Central memory CD4-positive, alpha-beta T cell (primary cell): Measurements from ENCODE around the gene MXRA7.
"Not testable (repeated sequence)": the region's sequence is repeated elsewhere in the genome, so short reads cannot be mapped to it uniquely, and the experiment has no call there.

ENCODE experiments used
- DNase-seq: peaks from one replicate; pipeline ENCODE4 v3.0.0; 2022
- total RNA-seq, 3 experiments: gene quantifications; one replicate each; lab custom pipeline; 2026; lab: John Stamatoyannopoulos, UW

Gene MXRA7, protein sequence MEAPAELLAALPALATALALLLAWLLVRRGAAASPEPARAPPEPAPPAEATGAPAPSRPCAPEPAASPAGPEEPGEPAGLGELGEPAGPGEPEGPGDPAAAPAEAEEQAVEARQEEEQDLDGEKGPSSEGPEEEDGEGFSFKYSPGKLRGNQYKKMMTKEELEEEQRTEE
- total RNA-seq = 1.2 to 10.2 (median 1.4) reads per million in 3 experiments

DNA sequence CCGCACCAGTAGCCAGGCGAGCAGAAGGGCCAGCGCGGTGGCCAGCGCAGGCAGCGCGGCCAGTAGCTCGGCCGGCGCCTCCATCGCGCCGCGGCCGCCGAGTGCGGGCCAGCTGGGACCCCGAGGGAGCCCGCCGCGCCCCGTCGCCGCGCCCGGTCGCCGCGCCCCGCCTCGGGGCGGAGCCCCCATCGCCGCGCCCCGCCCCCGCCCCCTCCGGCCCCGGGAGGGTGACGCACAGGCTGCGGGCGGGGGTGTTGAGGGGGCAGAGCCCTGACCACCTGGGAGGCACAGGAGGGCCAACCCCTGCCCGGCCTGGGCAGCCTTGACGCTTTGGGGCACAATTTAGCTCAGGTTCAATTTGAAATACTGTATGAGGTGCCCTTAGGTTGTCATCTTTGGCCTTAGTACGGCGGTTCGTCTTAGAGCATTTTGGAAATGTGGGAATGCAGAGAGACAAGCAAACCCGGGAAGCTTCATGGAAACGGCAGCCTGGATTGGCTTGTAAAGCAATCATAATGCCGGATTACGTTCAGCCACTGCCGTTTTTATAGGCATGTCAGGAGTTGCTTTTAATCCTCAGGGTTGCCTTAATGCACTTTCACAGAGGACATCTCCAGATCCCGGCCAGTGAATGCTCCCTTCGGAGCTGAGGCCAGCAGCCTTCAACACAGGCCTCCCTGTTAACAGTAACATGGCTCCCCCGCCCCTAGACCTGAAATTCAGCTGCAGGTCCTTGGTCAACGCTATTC is at the start of gene MXRA7:
TSS of gene MXRA7 (minus strand) at position 103 of the 749 bp plus-strand sequence. CDS start at position 84, 19 bp downstream.
- DNase-seq = peak; percentile 34

DNA sequence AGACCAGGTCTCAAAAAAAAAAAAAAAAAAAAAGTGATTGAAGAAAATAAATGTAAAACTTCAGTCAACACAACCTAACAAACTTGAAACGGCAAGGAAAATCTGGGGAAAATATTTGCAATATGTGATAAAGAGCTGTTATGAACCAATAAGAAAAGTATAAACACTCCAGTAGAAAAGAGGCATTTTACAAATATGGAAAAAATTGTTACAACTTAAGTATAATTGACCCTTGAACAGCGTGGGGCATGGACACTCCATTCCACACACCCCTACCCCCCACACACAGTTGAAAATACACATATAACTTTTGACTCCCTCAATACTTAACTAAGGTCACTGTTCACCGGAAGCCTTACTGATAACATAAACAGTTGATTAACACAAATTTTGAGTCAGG is 47.8 kb upstream of the MXRA7 start:
- no peak for DNase-seq

DNA sequence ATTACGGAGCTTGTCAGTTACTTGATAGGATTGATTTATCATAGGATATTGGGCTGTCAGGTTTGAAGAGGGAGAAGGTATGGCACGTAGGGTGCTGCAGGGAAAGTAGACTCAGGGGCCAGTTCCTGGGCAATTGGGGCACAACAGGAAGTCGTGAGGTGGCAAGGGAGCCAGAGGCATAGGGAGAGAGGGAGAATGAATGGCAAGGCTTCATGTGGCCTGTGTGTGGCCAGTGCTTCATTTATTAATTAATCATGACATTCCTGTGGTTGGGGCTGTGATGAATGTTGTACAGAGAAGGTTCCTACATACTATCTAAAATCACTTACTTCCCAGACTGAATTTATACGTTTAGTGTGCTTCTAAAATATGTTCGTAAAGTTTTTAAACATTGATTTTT is 46.5 kb upstream of the MXRA7 start:
- DNase-seq = no peak

DNA sequence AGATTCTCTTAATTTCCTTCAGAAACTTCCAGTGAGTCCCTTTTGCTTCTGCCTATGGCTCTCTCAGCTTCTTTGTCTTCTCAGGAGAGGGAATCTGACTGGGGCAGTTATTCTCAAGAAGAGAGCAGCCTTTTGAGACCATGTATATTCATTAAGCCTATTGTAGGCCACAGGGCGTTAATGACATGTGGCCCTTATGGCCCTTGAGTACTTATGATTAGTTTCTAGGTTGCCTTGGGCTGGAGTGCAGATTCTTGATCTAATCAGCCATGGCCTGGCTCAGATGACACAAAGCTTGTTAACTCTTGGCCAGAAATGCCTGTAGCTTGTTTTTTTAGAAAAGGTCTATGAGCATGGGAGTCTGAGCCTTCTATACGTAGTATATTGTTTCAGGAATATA is 44.5 kb upstream of the MXRA7 start:
- no peak for DNase-seq

DNA sequence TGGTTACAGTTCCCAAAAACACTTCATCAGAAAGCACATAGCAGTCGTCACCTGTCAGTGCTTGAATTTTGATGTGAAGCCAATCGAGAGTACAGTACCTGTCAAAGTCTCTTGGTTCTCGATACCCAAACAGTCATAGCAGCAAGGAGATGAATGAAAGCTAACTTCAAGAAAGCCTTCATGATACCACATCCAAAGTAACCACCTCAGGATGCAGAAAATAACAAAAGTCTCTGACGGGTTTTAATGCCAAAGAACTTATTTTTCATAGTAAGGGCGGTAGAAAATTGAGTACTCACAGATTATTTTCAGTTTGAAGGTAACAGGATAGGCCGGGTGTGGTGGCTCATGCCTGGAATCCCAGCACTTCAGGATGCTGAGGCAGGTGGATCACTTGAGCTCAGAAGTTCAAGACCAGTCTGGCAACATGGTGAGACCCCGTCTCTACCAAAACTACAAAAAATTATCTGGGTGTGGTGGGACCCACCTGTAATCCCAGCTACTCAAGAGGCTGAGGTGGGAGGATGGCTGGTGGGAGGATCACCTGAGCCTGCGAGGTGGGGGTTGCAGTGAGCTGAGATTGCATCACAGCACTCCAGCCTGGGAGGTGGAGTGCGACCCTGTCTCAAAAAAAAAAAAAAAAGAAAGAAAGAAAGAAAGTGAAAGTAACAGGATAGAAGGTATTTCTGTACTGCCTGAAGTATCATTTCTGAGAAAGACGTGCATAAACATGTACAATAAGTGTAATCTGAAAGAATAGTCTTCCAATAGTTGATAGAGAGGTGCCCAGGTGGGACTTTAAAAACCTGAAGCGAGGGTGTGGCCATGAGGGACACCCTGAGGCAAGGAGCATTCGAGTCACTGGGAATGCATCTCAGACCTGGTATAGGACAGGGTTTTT is 42.5 kb upstream of the MXRA7 start:
- DNase-seq = peak; percentile 76

DNA sequence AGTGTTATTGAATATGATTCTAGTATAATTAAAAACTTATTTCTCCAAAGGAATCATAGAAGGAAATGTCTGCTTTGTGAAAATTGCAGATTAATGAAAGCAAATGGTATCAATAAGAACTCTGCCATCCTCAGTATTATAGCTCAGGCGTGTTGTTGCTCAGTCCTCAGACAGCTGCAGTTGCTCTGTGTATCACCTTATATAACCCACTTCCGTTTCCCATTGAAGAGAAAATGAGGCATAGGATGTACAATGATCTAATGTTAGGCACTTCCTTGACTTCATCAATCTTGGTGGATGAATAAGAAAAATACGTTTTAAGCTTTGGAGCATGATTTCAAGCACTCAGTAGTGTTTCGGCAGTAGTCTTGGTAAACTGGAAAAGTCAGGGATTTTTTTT is 41.2 kb upstream of the MXRA7 start:
- peak; percentile 61 for DNase-seq

DNA sequence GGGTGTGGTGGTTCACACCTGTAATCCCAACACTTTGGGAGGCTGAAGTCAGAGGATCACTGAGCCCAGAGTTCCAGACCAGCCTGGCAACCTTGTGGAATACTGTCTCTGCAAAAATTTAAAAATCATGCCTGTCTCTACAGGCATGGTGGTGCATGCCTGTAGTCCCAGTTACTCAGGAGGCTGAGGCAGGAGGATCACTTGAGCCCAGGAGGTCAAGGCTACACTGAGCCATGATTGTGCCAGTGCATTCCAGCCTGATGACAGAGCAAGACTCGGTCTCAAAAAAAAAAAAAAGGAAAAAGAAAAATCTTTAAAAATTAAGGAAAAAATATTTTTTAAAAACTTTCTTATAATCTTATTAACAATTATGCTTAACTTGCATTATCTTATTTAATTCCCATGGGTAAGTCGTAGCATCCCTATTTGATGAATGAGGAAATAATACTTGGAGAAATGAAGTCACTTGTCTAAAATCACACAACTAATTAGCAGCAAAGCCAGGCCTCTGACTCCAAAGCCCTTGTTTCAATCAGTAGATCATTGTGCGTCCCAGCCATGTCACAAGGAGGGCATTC is 40.7 kb upstream of the MXRA7 start:
- DNase-seq = no peak

DNA sequence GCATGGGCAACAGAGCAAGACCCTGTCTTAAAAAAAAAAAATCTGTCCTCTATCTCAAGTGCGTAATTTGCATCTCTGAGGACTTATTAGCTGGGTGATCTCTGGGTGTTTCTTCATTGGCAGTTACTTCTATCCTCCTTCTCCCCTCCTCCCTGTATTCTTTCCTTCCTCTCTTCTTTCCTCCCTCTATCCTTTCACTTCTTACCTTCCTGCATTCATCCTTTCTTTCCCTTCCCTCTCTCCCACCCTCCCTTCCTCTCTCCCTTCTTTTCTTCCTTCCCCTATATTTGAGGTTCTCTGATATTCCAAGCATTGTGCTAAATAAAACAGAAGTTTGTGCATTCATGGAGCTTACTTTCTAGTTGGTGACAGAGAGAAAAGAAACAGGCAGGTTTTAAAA is 37.9 kb upstream of the MXRA7 start:
- DNase-seq = no peak

DNA sequence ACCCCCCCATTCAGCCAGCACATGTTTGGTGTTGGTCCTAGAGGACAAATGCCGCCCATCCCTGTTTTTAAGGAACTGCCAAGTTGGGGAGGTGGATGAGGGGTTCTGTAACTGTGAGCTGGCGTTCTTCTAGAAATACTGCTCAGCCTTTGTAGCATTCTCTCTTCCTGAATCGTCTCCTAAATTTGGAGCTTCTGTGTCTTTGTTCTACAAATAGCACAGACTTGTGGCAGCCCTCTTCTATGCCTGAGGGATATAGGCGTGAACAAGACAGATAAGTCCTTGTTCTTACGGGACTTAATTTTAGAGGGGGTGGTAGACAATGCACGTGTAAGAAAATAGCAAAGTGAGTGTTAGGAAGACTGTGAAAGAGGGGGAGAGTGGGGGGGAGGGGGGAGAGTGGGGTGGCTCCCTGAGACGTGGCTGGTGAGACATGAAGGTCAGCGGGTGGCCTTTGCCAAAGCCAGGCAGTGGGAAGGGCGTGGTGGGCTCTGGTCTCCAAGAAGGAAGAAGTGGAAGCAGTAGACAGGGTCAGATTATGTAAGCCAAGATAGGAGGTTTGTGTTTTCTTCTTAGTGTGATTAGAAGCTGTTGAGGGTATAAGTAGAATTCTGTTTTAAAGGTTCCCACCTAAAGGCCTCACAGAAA is 37.1 kb upstream of the MXRA7 start:
- DNase-seq = no peak

DNA sequence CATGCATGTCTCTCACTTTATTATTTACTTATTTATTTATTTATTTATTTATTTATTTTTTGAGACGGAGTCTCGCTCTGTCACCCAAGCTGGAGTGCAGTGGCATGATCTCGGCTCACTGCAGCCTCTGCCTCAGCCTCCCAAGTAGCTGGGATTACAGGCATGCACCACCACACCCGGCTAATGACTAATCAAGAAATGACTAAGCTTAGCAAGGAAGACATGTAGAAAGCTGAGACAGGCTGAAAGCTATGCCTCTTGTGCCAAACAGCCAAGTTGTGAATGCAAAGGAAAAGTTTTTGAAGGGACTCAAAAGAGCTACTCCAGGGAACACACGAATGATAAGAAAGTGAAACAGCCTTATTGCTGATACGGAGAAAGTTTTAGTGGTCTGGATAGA is 35.0 kb upstream of the MXRA7 start:
- DNase-seq = not testable (repeated sequence)

DNA sequence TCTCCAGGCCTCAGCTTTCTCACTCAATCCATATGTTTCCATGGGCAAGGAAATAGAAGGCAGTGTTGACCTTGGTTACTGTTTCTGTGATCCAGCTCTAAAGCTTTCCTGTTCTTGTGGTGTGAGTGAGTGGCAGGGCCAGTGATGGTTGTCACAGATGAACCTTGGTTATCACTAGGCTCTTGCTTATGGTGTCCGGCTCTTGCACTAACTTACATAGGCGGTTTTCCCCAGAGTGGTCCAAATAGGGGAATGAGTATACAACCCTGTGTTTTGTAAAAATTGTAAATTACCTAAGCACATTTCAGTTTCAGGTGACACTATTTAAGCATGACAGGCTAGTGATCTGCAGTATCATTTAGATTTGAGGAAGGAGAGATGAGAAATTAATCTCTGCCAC is 34.0 kb upstream of the MXRA7 start:
- DNase-seq = no peak

DNA sequence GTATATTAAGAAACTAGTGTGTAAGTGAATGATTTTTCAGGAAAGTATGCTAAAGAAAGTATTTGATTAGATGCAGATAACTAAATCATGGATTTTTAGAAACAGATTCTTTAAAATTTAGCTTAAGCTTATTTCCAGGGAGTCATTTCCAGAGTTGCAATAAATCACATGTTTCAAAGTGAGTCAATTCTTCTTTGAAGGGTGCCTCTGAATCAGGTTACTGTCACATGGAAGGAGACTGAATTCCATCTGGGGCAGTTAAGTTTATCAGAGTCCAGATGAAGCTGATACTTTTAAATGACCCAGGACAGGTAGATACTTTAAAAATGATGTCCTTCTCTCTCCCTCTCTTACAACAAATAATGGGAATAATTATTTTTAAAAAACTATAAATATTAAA is 32.2 kb upstream of the MXRA7 start:
- no peak for DNase-seq

DNA sequence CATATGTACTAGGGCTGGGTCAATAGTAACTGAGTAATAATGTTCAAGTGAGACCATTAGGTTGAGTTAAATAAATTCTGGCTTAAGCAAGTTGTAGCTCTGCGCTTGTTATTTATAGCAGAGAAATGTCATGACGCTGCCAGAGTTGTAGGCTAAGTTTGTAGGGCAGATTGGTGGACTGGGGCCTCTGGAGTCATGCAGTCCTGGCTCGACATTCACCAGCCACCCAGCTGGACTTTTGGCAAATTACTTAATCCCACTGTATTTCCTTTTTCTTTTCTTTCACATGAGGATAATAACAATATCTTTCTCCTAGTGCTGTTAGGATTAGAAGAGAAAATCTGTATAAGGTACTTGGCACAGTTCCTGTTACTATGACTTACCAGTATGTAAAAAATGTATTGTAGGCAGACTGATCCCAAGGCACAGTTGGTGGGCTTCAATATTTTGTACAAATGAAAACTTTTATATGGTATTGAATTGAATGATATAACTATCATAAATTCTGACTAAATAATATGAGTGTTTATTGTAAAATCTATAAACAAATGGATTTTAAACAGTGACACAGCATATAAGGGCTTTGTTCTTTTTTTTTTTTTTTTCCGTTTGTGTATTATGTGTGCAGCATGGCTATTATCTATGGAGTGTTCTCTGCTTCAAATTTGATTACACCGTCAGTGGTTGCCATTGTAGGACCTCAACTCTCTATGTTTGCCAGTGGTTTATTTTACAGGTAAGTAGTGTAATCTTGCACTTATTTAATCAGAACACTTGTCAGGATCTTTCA is 29.8 kb upstream of the MXRA7 start:
- no peak for DNase-seq

DNA sequence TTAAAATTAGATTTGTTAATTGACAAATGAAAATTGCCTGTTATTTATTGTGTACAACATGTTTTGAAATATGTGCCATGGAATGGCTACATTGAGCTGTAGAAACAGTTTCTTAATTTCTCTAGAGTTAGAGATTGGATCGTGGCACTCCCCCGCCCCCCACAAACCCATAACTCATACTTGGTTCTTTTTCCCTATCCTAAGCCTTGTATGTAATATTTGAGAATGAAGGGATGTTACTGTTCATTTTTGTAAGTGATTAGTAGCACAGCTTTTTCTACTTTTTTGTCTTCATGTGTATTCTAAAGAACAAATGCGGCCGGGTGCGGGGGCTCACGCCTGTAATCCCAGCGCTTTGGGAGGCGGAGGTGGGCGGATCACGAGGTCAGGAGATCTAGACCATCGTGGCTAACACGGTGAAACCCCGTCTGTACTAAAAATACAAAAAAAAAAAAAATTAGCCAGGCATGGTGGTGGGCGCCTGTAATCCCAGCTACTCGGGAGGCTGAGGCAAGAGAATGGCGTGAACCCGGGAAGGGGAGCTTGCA is 28.9 kb upstream of the MXRA7 start:
- not testable (repeated sequence) for DNase-seq

DNA sequence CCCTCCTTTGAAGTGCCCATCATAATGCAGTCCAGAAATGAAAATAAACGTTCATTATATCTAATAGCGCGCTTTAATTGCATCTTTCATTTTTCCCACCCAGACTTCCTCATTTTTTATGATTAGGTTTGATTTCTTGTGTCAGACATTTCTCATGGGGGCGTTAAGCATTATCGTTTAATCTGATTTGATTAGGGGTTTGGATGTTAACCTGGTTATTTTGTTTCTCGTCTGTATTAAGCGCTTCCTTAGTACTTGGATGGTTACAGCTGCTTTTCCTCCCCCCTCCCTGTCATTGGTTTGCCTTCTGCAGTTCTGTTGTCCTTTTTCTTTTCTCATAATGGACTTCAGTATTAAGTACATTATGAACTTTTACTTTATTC is 27.7 kb upstream of the MXRA7 start:
- no peak for DNase-seq

DNA sequence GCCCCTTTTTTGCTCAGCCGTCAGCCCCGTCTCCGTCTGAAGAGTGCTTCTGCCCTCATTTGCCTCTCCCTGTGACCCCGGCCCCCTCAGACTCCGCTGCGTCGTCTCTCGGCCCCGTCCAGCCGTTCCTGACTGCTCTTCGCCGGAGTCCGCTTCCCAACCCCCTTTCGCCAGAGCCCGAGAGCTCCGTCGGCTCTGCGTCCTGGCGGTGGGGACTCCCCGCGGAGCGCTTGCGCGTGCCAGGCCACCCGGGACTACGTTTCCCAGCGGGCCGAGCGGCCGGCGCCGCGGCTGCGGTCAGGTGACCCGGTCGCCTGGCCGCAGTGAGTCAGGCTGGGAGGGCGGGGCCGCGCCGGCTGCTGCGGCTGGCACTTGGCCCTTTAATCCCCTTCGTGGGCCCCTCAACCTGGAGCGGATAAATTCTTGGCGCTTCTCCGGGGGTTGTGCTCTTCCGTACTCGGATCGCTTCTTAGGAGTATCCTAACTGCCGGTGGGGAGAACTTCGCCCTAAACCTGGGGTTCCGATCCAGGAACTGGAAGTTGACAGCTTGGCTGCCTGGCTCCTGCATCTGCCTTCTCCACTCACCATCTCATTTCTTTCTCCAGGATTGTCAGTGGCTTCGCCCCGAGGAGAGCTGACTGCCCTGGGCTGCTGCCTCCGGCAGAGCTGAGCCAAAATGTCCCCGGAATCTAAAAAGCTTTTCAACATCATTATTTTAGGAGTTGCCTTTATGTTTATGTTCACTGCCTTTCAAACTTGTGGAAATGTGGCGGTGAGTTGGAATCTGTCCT is 27.1 kb upstream of the MXRA7 start, which contains the start of gene MFSD11:
TSS of gene MFSD11 (plus strand) at position 444 of the 792 bp plus-strand sequence. CDS start at position 678, 234 bp downstream.
- DNase-seq = peak; percentile 94

DNA sequence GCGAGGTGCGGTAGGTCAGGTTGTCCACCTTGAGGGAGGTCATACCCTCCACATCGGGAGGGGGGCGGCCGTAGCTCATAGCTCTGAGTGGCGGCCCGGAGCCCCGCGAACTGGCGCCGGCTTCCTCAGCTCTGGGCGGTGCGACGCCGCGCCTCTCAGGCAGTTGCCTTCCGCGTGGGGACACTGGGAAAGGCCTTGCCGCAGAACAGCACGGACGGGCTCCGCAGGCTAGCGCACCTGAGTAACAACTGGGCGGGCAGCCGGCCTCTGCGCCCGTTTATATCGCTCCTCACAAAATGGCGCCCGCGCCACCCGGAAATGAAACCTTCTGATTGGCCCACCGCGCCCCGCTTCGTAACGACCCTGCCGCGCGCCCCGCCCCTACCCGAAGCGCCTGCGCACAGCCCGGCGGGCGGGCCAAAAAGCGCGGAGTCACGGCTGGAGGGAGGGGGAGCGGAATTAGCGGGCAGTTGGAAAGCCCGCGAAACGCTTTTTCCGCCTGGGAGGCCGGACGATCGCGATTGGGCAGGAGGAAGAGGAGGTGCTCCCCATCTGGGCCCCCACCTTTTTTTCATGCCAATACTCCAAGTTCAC is 26.4 kb upstream of the MXRA7 start, which contains the start of gene SRSF2:
TSS of gene SRSF2 (minus strand) at position 250 of the 594 bp plus-strand sequence. CDS start at position 79, 171 bp downstream.
- peak; percentile 100 for DNase-seq

DNA sequence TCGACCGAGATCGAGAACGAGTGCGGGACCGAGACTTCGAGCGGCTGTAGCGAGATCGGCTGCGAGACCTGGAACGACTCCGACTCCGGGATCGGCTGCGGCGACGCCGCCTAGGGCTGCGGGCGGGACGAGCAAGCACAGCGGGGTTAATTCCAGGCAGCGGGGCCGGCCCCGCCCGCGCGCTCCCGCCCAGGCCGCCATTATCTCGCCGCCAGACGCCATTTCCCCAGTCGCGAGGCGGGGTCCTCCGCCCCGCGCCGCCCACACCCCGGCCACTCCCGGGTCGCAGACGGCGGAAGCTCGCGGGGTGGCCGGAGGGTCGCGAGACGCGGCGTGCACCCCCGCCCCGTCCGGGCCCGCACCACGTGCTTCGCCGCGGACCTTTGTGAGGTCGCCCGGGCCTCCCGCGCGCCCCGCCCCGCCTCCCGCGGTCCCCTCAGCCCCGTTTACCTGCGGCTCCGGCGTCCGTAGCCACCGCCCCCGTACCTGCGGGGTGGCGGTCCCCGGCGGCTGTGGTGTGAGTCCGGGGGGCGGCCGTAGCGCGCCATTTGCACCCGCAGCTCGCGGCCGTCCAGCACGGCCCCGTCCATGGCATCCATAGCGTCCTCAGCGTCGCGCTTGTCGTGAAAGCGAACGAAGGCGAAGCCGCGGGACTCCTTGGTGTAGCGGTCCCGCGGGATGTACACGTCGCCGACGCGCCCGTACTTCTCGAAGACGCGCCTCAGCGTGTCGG is 25.8 kb upstream of the MXRA7 start:
- DNase-seq = peak; percentile 62
